Central memory CD4-positive, alpha-beta T cell (primary cell): ENCODE measurements around the gene FAM227B.

ENCODE experiments used
- DNase-seq: peaks from one replicate; pipeline ENCODE4 v3.0.0; 2022

FAM227B gene

GRCh38 chr15:49287481-49287880 is 333.1 kb downstream of the FAM227B start:
- no peak for DNase-seq

GRCh38 chr15:49286649-49287404 is 333.8 kb downstream of the FAM227B start:
- no peak for DNase-seq

DNA sequence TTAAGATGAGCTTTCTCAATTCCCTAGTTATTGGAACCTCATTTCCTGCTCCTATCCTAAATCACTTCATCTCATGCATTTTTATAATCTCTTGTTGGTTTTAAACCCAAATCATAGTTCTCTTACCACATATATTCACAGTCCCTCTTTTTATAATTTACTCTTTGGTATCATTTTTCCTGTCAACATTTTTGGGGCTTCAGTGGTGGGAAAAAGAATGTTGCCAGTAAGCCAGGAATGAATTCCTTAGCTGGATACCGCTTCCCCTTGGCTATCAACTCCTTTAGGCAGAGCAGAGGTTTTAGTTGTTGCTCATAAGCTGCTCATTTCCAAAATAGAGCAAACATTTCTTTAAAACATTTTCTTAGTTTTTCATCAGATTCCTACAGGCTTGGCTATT is 338.3 kb downstream of the FAM227B start:
- DNase-seq, result no peak

- DNase-seq, result no peak
Observed at GRCh38 chr15:49279521-49280456, 340.8 kb downstream of the FAM227B start.

DNA sequence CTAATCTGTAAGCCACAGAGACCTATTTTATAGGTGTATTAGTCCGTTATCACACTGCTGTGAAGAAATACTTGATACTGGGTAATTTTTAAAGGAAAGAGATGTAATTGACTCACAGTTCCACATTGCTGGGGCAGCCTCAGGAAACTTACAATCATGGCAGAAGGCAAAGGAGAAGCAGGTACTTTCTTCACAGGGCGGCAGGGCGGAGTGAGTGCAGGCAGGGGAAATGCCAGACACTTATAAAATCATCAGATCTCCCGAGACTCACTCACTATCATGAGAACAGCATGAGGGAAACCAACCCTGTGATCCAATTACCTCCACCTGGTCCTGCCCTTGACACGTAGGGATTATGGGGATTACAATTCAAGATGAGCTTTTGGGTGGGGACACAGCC is 341.9 kb downstream of the FAM227B start:
- no peak for DNase-seq
